ENCODE results near the gene THAP12. TPM values are rescaled to one million over a fixed set of nuclear protein-coding genes. Genes with fewer than 3 reads are reported as not detected.
A peak's percentile ranks its signal among the peaks of the same experiment; 100 is the strongest.

Gene THAP12
- total RNA-seq, 6 experiments from 2014 or later, result 32.7 to 42.2 (median 36.3) TPM

DNA sequence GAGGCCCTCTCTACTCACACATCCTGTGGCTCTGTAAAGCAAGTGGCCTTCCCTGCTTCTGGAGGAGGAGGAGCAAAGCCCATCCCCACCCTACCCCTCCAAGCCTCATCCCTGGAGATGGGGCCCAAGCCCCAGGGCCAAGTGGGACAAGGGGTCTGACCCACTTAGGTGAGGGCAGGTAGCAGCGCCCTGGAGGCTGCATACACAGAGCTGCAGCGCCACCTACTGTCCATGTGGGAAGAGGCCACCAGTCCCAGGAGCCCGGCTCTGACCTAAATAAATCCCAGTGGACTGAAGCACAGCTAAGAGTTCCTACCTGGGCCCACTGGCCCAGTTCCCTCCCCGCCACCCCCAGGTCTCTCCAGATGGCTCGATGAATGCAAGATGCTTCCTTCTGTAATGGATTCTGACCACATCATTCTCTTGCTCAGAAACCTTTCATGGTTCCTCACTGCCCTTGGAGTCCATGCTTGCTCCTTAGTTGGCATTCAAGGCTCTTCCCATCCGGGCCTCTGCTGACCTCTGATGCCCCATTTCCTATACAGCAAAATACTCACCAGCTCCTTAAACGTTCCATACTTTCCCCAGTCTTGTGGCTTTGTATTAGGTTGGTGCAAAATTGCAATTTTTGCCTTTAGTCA is 62.1 kb downstream of the THAP12 start:
- Mint-ChIP-seq H3K4me3 (no peak overlapping the region), H3K4me1 (ENCODE audit: low read depth) (peaks cover 28% of the 10 kb centered on the region), H3K27ac (no peak overlapping the region), H3K36me3 (ENCODE audit: low read depth) (no peaks in the 10 kb centered on the region), H3K27me3 (ENCODE audit: insufficient read depth) (peaks cover 42% of the 10 kb centered on the region), H3K9me3 (no peaks in the 10 kb centered on the region)
- TF ChIP-seq, protein P1, sequence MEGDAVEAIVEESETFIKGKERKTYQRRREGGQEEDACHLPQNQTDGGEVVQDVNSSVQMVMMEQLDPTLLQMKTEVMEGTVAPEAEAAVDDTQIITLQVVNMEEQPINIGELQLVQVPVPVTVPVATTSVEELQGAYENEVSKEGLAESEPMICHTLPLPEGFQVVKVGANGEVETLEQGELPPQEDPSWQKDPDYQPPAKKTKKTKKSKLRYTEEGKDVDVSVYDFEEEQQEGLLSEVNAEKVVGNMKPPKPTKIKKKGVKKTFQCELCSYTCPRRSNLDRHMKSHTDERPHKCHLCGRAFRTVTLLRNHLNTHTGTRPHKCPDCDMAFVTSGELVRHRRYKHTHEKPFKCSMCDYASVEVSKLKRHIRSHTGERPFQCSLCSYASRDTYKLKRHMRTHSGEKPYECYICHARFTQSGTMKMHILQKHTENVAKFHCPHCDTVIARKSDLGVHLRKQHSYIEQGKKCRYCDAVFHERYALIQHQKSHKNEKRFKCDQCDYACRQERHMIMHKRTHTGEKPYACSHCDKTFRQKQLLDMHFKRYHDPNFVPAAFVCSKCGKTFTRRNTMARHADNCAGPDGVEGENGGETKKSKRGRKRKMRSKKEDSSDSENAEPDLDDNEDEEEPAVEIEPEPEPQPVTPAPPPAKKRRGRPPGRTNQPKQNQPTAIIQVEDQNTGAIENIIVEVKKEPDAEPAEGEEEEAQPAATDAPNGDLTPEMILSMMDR (IDR thresholded peaks at IDR 0.05), result peak; percentile 98
- peak; percentile 25 for DNase-seq

DNA sequence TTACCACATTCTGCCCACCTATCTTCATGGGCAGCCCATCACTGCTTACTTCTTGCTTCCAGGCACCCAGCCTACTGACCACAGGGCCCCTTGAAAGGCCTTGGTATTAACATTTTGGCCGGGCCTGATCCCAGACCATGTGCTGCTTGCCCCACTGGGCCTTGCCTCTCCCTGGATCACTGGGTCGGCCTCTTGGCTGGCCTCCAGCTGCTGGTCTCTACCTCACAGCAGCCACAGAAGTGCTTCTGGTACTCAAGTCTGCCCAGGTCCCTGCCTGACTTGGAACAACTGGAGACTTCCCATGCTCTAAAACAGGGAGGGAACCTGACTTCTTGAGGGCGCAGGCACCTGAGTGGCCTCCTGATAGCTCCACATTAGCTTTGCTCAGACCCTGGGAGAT is 63.6 kb downstream of the THAP12 start:
- Mint-ChIP-seq H3K36me3 (ENCODE audit: low read depth) (no peaks in the 10 kb centered on the region), H3K27me3 (ENCODE audit: insufficient read depth) (peaks cover 38% of the 10 kb centered on the region), H3K4me1 (ENCODE audit: low read depth) (peaks cover 16% of the 10 kb centered on the region; the same call in 1 of the 2 replicates), H3K9me3 (no peaks in the 10 kb centered on the region), H3K27ac (no peak overlapping the region), H3K4me3 (no peak overlapping the region)
- DNase-seq, result no peak
- TF ChIP-seq, protein P1 (IDR thresholded peaks at IDR 0.05), result no peak

DNA sequence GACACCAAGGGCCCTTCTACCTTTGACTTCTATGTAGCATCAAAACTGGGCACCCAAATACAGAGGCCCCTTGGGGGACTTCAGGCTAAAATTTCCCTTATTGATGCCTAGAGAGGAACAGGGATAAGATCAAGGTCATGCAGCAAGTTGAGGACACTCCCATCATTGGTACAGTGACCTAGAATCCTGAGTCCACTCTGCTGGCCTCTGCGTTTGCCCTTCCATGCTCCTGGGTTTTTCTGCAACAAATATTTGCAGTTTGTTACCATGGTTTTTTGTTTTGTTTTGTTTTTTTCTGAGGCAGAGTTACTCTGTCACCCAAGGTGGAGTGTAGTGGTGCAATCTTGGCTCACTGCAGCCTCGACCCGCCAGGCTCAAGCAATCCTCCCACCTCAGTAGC is 64.2 kb downstream of the THAP12 start:
- H3K4me1 Mint-ChIP-seq (ENCODE audit: low read depth), result peaks cover 16% of the 10 kb centered on the region; the same call in 1 of the 2 replicates
- no peaks in the 10 kb centered on the region for H3K36me3 Mint-ChIP-seq (ENCODE audit: low read depth)
- H3K27ac Mint-ChIP-seq, result no peak overlapping the region
- no peak overlapping the region for H3K4me3 Mint-ChIP-seq
- H3K27me3 Mint-ChIP-seq (ENCODE audit: insufficient read depth), result peaks cover 37% of the 10 kb centered on the region
- no peak for DNase-seq
- H3K9me3 Mint-ChIP-seq, result no peaks in the 10 kb centered on the region
- TF ChIP-seq, protein P1 (IDR thresholded peaks at IDR 0.05), result no peak

DNA sequence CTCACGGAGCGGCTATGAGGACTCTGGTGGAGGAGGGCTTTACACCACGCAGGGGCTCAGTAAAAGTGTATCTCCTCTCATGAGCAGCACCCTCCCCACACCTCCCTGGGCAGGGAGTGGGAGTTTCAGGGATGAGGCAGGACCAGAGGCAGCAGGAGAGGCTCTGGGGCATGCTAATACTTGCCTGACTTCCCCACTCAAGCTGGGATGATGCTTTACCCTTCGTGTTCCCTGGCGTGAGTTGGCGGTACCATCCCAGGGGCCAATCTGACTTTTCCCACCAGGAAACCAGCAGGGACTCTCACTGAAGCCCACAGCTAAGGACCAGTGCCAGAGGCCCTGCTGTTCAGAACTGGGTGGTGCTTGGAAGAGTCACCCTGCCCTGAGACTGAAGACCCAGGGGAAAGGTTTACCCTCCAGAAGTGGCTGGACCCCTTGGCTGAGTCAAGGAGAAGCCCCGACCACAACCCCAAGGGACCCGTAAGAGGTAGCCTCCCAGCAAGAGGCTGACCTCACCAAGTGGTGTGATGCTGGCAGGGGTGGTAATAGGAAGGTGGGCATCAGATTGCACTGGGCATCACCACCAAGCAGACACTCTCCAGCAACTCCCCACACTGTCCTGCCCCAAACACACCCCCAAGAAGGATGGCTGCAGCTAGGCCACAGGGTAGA is 65.6 kb downstream of the THAP12 start:
- DNase-seq, result no peak
- Mint-ChIP-seq H3K27me3 (ENCODE audit: insufficient read depth) (peaks cover 38% of the 10 kb centered on the region), H3K4me1 (ENCODE audit: low read depth) (peaks cover 16% of the 10 kb centered on the region; the same call in 1 of the 2 replicates), H3K27ac (no peak overlapping the region), H3K4me3 (no peak overlapping the region), H3K9me3 (no peaks in the 10 kb centered on the region), H3K36me3 (ENCODE audit: low read depth) (no peaks in the 10 kb centered on the region)
- TF ChIP-seq, protein P1 (IDR thresholded peaks at IDR 0.05), result no peak

DNA sequence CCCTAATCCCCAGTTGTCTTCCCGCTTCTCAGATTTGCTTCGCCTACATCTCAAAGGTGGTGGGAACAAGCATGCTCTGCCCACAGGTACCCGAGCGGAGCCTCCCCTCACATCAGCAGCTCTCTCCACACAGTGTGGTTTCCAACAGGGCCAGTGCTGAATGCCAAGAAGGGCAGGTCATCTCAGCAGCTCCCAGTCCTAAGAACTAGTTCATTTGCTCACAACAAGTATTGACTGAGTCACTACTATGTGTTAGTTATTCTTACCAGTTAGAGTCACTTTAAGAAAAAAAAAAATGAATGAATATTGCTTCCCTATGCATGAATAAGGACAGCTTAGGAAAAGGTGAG is 66.2 kb downstream of the THAP12 start:
- peaks cover 36% of the 10 kb centered on the region for H3K27me3 Mint-ChIP-seq (ENCODE audit: insufficient read depth)
- H3K36me3 Mint-ChIP-seq (ENCODE audit: low read depth), result no peaks in the 10 kb centered on the region
- TF ChIP-seq, protein P1 (IDR thresholded peaks at IDR 0.05), result no peak
- no peak overlapping the region for H3K27ac Mint-ChIP-seq
- H3K4me1 Mint-ChIP-seq (ENCODE audit: low read depth), result peaks cover 16% of the 10 kb centered on the region; the same call in 1 of the 2 replicates
- no peaks in the 10 kb centered on the region for H3K9me3 Mint-ChIP-seq
- no peak overlapping the region for H3K4me3 Mint-ChIP-seq
- DNase-seq, result peak; percentile 61

All from HFFc6 (cell line).